Measurements from ENCODE around the gene JADE2. TPM values are rescaled to one million over a fixed set of nuclear protein-coding genes. Genes with fewer than 3 reads are reported as not detected.

JADE2 gene
- total RNA-seq, 1 donor from 2014 or later, result 2.1 TPM

DNA sequence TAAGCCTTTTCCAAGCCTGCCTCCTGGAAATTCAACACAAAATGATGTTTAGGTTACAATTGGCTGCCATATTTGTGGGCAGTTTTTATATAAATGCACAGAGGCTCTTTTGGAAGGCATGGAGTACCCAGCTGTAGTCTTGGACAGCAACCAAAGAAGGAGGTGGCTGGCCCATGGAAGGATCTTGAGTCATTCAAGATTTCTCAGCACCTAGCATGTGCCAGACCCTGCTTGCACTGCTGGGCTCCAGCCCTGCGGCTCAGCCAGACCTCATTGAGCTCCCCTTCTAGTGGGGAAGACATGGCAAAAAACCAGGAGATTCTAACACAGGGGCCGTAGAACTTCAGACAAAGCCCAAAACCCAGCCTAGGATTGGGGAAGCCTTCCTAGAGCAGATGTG lies 22.1 kb downstream of the JADE2 start:
- Mint-ChIP-seq H3K36me3 (ENCODE audit: unreplicated experiment) (no peaks in the 10 kb centered on the region), H3K9me3 (ENCODE audit: unreplicated experiment) (no peaks in the 10 kb centered on the region), H3K27ac (ENCODE audit: unreplicated experiment) (no peak overlapping the region), H3K4me3 (ENCODE audit: unreplicated experiment) (no peak overlapping the region), H3K27me3 (ENCODE audit: unreplicated experiment) (no peaks in the 10 kb centered on the region), H3K4me1 (ENCODE audit: low read depth, unreplicated experiment) (no peaks in the 10 kb centered on the region)
- DNase-seq, result no peak
- TF ChIP-seq, protein P1, sequence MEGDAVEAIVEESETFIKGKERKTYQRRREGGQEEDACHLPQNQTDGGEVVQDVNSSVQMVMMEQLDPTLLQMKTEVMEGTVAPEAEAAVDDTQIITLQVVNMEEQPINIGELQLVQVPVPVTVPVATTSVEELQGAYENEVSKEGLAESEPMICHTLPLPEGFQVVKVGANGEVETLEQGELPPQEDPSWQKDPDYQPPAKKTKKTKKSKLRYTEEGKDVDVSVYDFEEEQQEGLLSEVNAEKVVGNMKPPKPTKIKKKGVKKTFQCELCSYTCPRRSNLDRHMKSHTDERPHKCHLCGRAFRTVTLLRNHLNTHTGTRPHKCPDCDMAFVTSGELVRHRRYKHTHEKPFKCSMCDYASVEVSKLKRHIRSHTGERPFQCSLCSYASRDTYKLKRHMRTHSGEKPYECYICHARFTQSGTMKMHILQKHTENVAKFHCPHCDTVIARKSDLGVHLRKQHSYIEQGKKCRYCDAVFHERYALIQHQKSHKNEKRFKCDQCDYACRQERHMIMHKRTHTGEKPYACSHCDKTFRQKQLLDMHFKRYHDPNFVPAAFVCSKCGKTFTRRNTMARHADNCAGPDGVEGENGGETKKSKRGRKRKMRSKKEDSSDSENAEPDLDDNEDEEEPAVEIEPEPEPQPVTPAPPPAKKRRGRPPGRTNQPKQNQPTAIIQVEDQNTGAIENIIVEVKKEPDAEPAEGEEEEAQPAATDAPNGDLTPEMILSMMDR (IDR thresholded peaks at IDR 0.05; ENCODE audit: partially characterized antibody, unreplicated experiment), result no peak

- H3K9me3 Mint-ChIP-seq (ENCODE audit: unreplicated experiment), result no peaks in the 10 kb centered on the region
- no peaks in the 10 kb centered on the region for H3K27me3 Mint-ChIP-seq (ENCODE audit: unreplicated experiment)
- H3K4me1 Mint-ChIP-seq (ENCODE audit: low read depth, unreplicated experiment), result no peaks in the 10 kb centered on the region
- DNase-seq, result no peak
- H3K27ac Mint-ChIP-seq (ENCODE audit: unreplicated experiment), result no peak overlapping the region
- H3K4me3 Mint-ChIP-seq (ENCODE audit: unreplicated experiment), result no peak overlapping the region
- TF ChIP-seq, protein P1 (IDR thresholded peaks at IDR 0.05; ENCODE audit: partially characterized antibody, unreplicated experiment), result no peak
- H3K36me3 Mint-ChIP-seq (ENCODE audit: unreplicated experiment), result no peaks in the 10 kb centered on the region
Observed at GRCh38 chr5:134547999-134548658, 22.7 kb downstream of the JADE2 start.

- no peaks in the 10 kb centered on the region for H3K4me1 Mint-ChIP-seq (ENCODE audit: low read depth, unreplicated experiment)
- no peaks in the 10 kb centered on the region for H3K27me3 Mint-ChIP-seq (ENCODE audit: unreplicated experiment)
- H3K36me3 Mint-ChIP-seq (ENCODE audit: unreplicated experiment), result no peaks in the 10 kb centered on the region
- no peaks in the 10 kb centered on the region for H3K9me3 Mint-ChIP-seq (ENCODE audit: unreplicated experiment)
- TF ChIP-seq, protein P1 (IDR thresholded peaks at IDR 0.05; ENCODE audit: partially characterized antibody, unreplicated experiment), result no peak
- no peak overlapping the region for H3K27ac Mint-ChIP-seq (ENCODE audit: unreplicated experiment)
- no peak overlapping the region for H3K4me3 Mint-ChIP-seq (ENCODE audit: unreplicated experiment)
- no peak for DNase-seq
Observed at GRCh38 chr5:134549714-134550113, 24.2 kb downstream of the JADE2 start.

DNA sequence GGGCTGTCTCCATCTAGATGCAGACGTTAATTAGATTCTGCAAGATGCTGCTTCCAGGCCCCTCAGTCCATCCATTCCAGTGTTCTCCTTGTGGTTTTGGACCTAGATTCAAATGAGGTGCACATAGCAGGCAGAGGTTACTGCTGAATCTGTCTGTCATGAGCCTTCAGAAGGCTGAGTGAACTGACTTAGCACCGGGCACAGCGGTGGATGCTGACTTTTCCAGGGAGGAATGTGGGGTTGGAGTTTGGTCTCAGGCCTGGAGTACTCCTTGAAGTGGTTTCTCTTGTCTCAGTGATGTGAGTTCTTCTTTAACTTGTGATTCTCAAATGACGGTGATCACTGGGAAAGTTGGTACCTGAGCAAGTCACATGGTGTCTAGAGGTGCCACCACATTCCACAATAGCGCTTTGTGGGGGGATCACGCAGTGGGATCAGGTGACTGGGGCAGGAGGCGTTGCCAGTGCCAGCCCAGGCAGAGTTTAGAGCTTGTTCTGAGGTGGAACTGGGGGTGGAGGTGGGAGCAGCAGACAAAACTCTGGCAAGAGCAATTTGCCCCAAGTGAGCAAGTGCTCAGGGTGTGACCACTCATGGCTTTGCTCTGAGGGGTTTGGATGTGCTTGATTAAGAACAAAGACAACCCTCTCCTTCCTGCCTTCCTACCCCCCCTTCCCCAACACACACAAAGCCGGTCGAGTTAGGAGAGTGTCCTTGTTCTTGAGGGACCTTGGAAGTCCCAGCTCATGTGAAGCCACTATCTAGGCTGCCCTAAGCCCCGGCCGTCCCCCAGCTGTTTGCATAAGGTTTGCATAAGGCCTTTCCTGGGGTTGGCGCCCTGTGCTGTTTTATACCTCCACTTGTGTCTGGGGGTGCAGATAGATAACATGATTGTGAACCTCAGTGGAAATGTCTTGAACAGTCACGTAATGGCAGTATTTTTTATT lies 25.1 kb downstream of the JADE2 start:
- TF ChIP-seq, protein P1 (IDR thresholded peaks at IDR 0.05; ENCODE audit: partially characterized antibody, unreplicated experiment), result no peak
- no peaks in the 10 kb centered on the region for H3K36me3 Mint-ChIP-seq (ENCODE audit: unreplicated experiment)
- no peak overlapping the region for H3K4me3 Mint-ChIP-seq (ENCODE audit: unreplicated experiment)
- H3K9me3 Mint-ChIP-seq (ENCODE audit: unreplicated experiment), result no peaks in the 10 kb centered on the region
- no peak overlapping the region for H3K27ac Mint-ChIP-seq (ENCODE audit: unreplicated experiment)
- H3K4me1 Mint-ChIP-seq (ENCODE audit: low read depth, unreplicated experiment), result peaks cover 2% of the 10 kb centered on the region
- no peak for DNase-seq
- no peaks in the 10 kb centered on the region for H3K27me3 Mint-ChIP-seq (ENCODE audit: unreplicated experiment)

GRCh38 chr5:134551901-134552300 lies 26.4 kb downstream of the JADE2 start:
- DNase-seq, result no peak
- H3K9me3 Mint-ChIP-seq (ENCODE audit: unreplicated experiment), result peaks cover 1% of the 10 kb centered on the region
- no peak overlapping the region for H3K27ac Mint-ChIP-seq (ENCODE audit: unreplicated experiment)
- TF ChIP-seq, protein P1 (IDR thresholded peaks at IDR 0.05; ENCODE audit: partially characterized antibody, unreplicated experiment), result no peak
- H3K27me3 Mint-ChIP-seq (ENCODE audit: unreplicated experiment), result peaks cover 3% of the 10 kb centered on the region
- H3K36me3 Mint-ChIP-seq (ENCODE audit: unreplicated experiment), result no peaks in the 10 kb centered on the region
- H3K4me1 Mint-ChIP-seq (ENCODE audit: low read depth, unreplicated experiment), result peaks cover 6% of the 10 kb centered on the region
- no peak overlapping the region for H3K4me3 Mint-ChIP-seq (ENCODE audit: unreplicated experiment)

Data from glutamatergic neuron (in vitro differentiated cells).